Naive thymus-derived CD4-positive, alpha-beta T cell (primary cell): ENCODE measurements around the gene RGS6. TPM values are rescaled to one million over a fixed set of nuclear protein-coding genes. Genes with fewer than 3 reads are reported as not detected.

Source experiments
- ATAC-seq: fragments of 150-1000 bp; cut with Tn5 transposase; 2 replicates; pipeline ENCODE4 v1.10.0; 2021; ENCODE audit warnings: mild to moderate bottlenecking, moderate library complexity
- CTCF ChIA-PET: fragments of 350-600 bp; sonication (Branson Sonifier 250); formaldehyde crosslinking; loops from one replicate; lab custom pipeline; 2021; ENCODE audit warnings: antibody characterized with exemption; lab: Charles Lee
- POLR2A ChIA-PET: fragments of 350-600 bp; sonication (Branson Sonifier 250); formaldehyde crosslinking; loops from one replicate; lab custom pipeline; 2021; ENCODE audit warnings: antibody characterized with exemption, inconsistent platforms; lab: Charles Lee
- DNase-seq, 9 donors: peaks; one replicate each; pipeline versions ENCODE4 v3.0.0 to v3.0.0-alpha.2; 2020 to 2022; ENCODE audit warnings: mixed read lengths in 1 of 9
- H3K27ac ChIP-seq: one replicate; pipeline ENCODE4 v1.7.0; 2013; ENCODE audit warnings: mild to moderate bottlenecking, low read depth, low read length, moderate library complexity
- H3K27me3 ChIP-seq, 2 donors: one replicate each; pipeline ENCODE4 v1.7.0; 2013; ENCODE audit warnings: low read length in 2 of 2, mild to moderate bottlenecking in 2 of 2, moderate library complexity in 2 of 2; ENCODE audit not compliant: control insufficient read depth in 2 of 2, insufficient read depth in 2 of 2
- H3K36me3 ChIP-seq, 3 experiments: 1 replicate in 2 of 3; 2 replicates in 1 of 3; pipeline ENCODE4 v1.7.0; 2013; ENCODE audit warnings: low read length in 3 of 3, mild to moderate bottlenecking in 3 of 3, moderate library complexity in 1 of 3; ENCODE audit not compliant: insufficient read depth in 3 of 3, control insufficient read depth in 2 of 3
- H3K4me1 ChIP-seq, 2 donors: one replicate each; pipeline ENCODE4 v1.7.0; 2013; ENCODE audit warnings: low read length in 2 of 2, mild to moderate bottlenecking in 2 of 2, moderate library complexity in 1 of 2; ENCODE audit not compliant: control insufficient read depth in 2 of 2, insufficient read depth in 2 of 2
- H3K4me3 ChIP-seq: 2 replicates; pipeline ENCODE4 v1.7.0; 2013; ENCODE audit warnings: mild to moderate bottlenecking, low read length
- H3K9me3 ChIP-seq, 3 experiments: 1 replicate in 2 of 3; 2 replicates in 1 of 3; pipeline ENCODE4 v1.7.0; 2013; ENCODE audit warnings: low read length in 3 of 3; ENCODE audit not compliant: control insufficient read depth in 2 of 3
- H3K27ac Mint-ChIP-seq, 9 donors: one replicate each; pipeline ENCODE4 v1.8.0; 2020 to 2022; ENCODE audit warnings: mixed read lengths in 9 of 9, mild to moderate bottlenecking in 8 of 9, moderate library complexity in 5 of 9, inconsistent platforms in 2 of 9
- H3K27me3 Mint-ChIP-seq, 5 donors: one replicate each; pipeline ENCODE4 v1.8.0; 2021 to 2022; ENCODE audit warnings: mixed read lengths in 5 of 5, mild to moderate bottlenecking in 1 of 5
- H3K36me3 Mint-ChIP-seq, 5 donors: one replicate each; pipeline ENCODE4 v1.8.0; 2020 to 2022; ENCODE audit warnings: mixed read lengths in 5 of 5, mild to moderate bottlenecking in 3 of 5, inconsistent platforms in 1 of 5
- H3K4me1 Mint-ChIP-seq, 7 donors: one replicate each; pipeline ENCODE4 v1.8.0; 2020 to 2022; ENCODE audit warnings: mixed read lengths in 7 of 7, mild to moderate bottlenecking in 3 of 7, inconsistent platforms in 1 of 7
- H3K4me3 Mint-ChIP-seq, 10 donors: one replicate each; pipeline ENCODE4 v1.8.0; 2020 to 2022; ENCODE audit warnings: mild to moderate bottlenecking in 10 of 10, mixed read lengths in 10 of 10, moderate library complexity in 6 of 10, inconsistent platforms in 2 of 10
- H3K9me3 Mint-ChIP-seq, 11 donors: one replicate each; pipeline ENCODE4 v1.8.0; 2020 to 2022; ENCODE audit warnings: mixed read lengths in 11 of 11, mild to moderate bottlenecking in 4 of 11, inconsistent platforms in 1 of 11, moderate library complexity in 1 of 11
- intact Hi-C, 2 donors: fragments of 100-400 bp; cut with micrococcal nuclease; formaldehyde crosslinking; loops; one replicate each; pipeline ENCODE4 v1.15.1; 2023
- polyA plus RNA-seq, 2 donors: library from polyadenylated mRNA; unstranded; fragments of 300-500 nt; fragmentation: Illumina TruSeq; gene quantifications; one replicate each; pipeline ENCODE4 v1.2.3, GENCODE V29; 2021
- total RNA-seq, 6 experiments: library from RNA in 5 of 6; stranded (reverse) in 5 of 6; gene quantifications; 1 replicate in 5 of 6; 2 replicates in 1 of 6; pipeline ENCODE4 v1.2.3 and lab custom pipeline; 2021 to 2026

The RGS6 gene
- total and polyA plus RNA-seq, 7 experiments from 2014 or later, result 0.29 to 0.97 TPM; not detected in 5

DNA sequence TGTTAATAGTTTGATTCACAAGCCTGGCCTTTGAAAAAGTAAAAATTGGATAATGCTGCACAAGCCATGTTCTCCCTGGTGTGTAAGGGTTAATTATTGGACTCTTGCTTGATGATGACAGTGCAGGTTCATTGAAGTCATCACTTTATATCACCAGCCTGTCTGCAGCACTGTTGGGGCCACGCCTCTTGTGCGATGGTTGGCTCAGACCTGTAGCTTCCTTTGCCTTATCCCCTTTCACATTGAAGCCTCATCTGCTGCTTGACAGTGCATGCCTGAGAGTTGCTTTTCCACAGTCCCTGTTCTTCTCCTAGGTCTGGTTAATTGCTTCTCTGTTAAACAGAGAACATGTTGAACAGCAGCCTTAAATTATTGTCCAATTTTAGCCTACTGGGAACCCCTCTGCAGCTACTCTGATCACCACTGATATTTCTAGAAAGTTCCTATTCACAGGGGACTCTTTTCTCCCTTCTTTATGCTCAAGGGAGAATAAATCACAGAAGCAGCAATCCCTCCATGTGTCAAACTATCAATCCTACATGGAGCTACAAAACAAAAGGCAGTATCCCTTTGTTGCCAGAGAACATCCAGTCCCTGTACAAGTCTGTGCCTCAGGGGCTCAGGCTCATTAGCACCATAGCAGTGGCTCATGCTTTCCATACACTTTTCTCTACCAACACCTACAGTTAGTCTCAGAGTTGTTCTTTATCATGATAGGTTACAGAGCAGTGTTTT, 322.1 kb downstream of the RGS6 start:
- intact Hi-C loops, result no loop called here
- no peaks in the 10 kb centered on the region for H3K4me1 ChIP-seq
- DNase-seq (no peak), ATAC-seq (no peak)
- ChIA-PET CTCF (no interaction called here), POLR2A (no interaction called here)
- H3K27ac ChIP-seq, result no peak overlapping the region
- H3K4me3 Mint-ChIP-seq, result no peak overlapping the region
- no peaks in the 10 kb centered on the region for H3K27me3 ChIP-seq
- H3K4me3 ChIP-seq, result no peak overlapping the region
- peaks cover 0 to 4% (median 2%) of the 10 kb centered on the region in 11 donors for H3K9me3 Mint-ChIP-seq
- H3K36me3 ChIP-seq, result no peaks in the 10 kb centered on the region
- H3K4me1 Mint-ChIP-seq, result peaks cover 0 to 1% (median 0%) of the 10 kb centered on the region in 7 donors
- H3K27me3 Mint-ChIP-seq, result peaks cover 0 to 15% (median 10%) of the 10 kb centered on the region in 5 donors
- no peaks in the 10 kb centered on the region for H3K36me3 Mint-ChIP-seq
- no peaks in the 10 kb centered on the region for H3K9me3 ChIP-seq
- H3K27ac Mint-ChIP-seq, result no peak overlapping the region

DNA sequence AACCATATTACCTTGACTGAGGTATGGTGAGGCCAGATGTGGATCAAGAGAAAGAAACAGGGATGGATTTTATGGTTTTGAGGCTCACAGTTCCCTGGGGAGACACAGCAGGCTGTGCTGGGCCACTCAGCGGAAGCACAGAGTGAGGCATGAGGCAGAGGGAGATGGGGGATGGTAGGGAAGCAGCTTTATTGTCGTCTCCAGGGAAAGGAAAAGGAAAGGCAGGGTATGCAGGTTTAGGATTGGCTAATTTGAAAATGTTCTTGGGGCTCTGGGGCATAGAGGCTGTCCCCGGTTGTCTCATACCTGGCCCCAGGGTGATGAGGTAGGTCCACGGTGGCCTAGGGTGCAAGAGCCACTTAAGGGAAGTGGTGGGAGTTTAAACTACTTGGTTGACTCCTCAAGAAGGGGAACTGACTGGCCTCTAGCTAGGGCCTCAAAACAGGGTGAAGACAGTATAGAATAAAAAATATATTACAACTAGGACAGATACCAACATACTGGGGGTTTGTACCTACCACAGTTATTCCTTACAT, 322.8 kb downstream of the RGS6 start:
- DNase-seq, result no peak
- H3K27me3 Mint-ChIP-seq, result peaks cover 0 to 15% (median 6%) of the 10 kb centered on the region in 5 donors
- Histone ChIP-seq H3K27me3 (no peaks in the 10 kb centered on the region), H3K27ac (no peak overlapping the region), H3K9me3 (no peaks in the 10 kb centered on the region), H3K4me1 (no peaks in the 10 kb centered on the region), H3K36me3 (no peaks in the 10 kb centered on the region), H3K4me3 (no peak overlapping the region)
- no peak overlapping the region for H3K4me3 Mint-ChIP-seq
- peaks cover 0 to 4% (median 0%) of the 10 kb centered on the region in 11 donors for H3K9me3 Mint-ChIP-seq
- no peak for ATAC-seq
- H3K36me3 Mint-ChIP-seq, result no peaks in the 10 kb centered on the region
- no peak overlapping the region for H3K27ac Mint-ChIP-seq
- ChIA-PET POLR2A (no interaction called here), CTCF (no interaction called here)
- intact Hi-C loops, result no loop called here
- peaks cover 0 to 1% (median 0%) of the 10 kb centered on the region in 7 donors for H3K4me1 Mint-ChIP-seq

DNA sequence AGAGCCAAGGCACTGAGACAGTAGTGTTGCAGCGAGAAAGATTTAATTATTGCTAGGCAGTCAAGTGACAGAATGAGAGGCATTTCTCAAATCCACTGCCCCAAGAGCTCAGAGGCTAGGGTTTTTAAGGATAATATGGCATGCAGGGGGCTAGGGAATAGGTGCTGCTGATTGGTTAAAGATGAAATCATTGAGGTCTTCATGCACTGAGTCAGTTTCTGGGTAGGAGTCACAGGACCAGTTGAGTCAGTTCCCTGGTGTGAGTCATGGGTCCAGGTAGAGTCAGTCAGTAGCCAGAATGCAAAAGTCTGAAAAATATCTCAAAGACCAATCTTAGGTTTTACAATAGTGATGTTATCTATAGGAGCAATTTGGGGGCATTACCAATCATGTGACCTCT, 323.8 kb downstream of the RGS6 start:
- no peak overlapping the region for H3K27ac ChIP-seq
- H3K4me3 ChIP-seq, result no peak overlapping the region
- Mint-ChIP-seq H3K36me3 (no peaks in the 10 kb centered on the region), H3K27me3 (peaks cover 0 to 20% (median 9%) of the 10 kb centered on the region in 5 donors), H3K9me3 (peaks cover 0 to 8% (median 0%) of the 10 kb centered on the region in 11 donors), H3K4me3 (no peak overlapping the region), H3K4me1 (peaks cover 0 to 1% (median 0%) of the 10 kb centered on the region in 7 donors), H3K27ac (no peak overlapping the region)
- no peak for DNase-seq
- no peaks in the 10 kb centered on the region for H3K9me3 ChIP-seq
- no peaks in the 10 kb centered on the region for H3K36me3 ChIP-seq
- H3K27me3 ChIP-seq, result no peaks in the 10 kb centered on the region
- ChIA-PET POLR2A (no interaction called here), CTCF (no interaction called here)
- intact Hi-C loops, result no loop called here
- no peak for ATAC-seq
- no peaks in the 10 kb centered on the region for H3K4me1 ChIP-seq

DNA sequence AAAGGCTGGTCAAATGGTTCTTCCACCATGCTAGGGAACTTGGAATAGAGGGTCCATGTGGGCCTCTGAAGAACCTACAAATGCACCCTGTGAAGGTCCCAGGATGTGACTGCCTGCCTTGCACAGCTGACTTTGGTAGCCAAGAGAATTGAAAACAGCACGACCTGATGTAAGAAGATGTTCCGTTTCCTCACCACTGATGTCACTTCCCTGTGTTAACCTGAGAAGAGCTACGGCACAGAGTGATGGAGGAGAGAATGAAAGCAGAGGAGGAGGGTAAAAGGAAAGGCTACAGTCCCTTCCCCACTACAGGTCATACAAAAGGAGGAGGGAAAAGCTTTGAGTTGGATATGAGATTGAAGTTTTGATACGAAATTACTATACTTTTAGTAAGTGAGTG, 328.8 kb downstream of the RGS6 start:
- Mint-ChIP-seq H3K36me3 (no peaks in the 10 kb centered on the region), H3K27ac (no peak overlapping the region), H3K27me3 (peaks cover 0 to 27% (median 15%) of the 10 kb centered on the region in 5 donors), H3K9me3 (peaks cover 0 to 9% (median 3%) of the 10 kb centered on the region in 11 donors), H3K4me3 (no peak overlapping the region), H3K4me1 (no peaks in the 10 kb centered on the region)
- Histone ChIP-seq H3K36me3 (no peaks in the 10 kb centered on the region), H3K4me1 (no peaks in the 10 kb centered on the region), H3K27ac (no peak overlapping the region), H3K4me3 (no peak overlapping the region), H3K27me3 (peaks cover 0 to 2% of the 10 kb centered on the region in 2 donors), H3K9me3 (no peaks in the 10 kb centered on the region)
- DNase-seq (no peak), ATAC-seq (no peak)
- intact Hi-C loops, result no loop called here
- ChIA-PET POLR2A (no interaction called here), CTCF (no interaction called here)

DNA sequence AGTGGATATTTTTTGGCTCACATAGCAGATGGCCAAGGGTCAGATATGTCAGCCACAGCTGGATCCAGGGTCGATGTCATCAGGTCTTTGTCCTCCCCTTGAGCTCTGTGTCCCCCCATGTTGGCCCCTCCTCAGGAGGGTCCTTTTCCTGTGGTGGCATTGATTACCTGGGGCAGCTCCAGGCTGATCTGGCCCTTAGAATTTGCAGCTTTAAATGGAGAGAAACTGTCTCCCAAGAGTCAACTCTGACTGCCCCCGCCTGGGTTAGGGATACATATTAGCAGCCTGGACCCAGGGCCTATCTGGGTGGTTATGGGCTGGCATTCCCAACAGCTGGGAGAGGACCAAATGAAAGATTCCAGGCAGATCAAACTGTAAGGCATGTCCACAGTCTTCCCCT, 330.5 kb downstream of the RGS6 start:
- CTCF ChIA-PET, result no interaction called here
- no peak overlapping the region for H3K4me3 Mint-ChIP-seq
- intact Hi-C loops, result no loop called here

DNA sequence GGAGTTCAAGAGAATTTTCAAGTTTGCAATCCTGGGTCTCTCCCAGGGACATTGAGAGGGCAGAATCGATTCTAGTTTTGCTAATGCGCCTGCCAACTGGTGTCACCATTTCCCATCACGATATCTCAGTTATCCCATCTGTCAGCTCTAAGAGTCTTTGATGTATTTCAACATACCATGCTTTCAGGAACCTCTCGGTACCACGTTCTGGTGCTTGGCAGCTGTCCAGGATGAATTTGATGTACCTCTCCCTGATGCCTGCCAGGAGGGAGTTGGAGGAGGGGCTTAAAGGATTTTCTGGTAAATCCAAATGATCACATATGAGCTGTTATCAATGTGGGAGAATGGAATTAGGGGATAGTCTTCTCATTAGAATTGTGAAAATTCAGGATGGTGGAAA, 332.5 kb downstream of the RGS6 start:
- ATAC-seq, result no peak

More for the DNA sequence above, 330.5 kb downstream of the RGS6 start:
- Histone ChIP-seq H3K9me3 (no peaks in the 10 kb centered on the region), H3K4me3 (no peak overlapping the region), H3K27ac (no peak overlapping the region), H3K36me3 (no peaks in the 10 kb centered on the region), H3K4me1 (no peaks in the 10 kb centered on the region), H3K27me3 (peaks cover 0 to 2% of the 10 kb centered on the region in 2 donors)
- DNase-seq, result no peak
- no peaks in the 10 kb centered on the region for H3K4me1 Mint-ChIP-seq
- H3K27me3 Mint-ChIP-seq, result peaks cover 0 to 35% (median 15%) of the 10 kb centered on the region in 5 donors
- no peak for ATAC-seq
- POLR2A ChIA-PET, result no interaction called here
- no peaks in the 10 kb centered on the region for H3K36me3 Mint-ChIP-seq
- no peak overlapping the region for H3K27ac Mint-ChIP-seq
- H3K9me3 Mint-ChIP-seq, result peaks cover 0 to 9% (median 3%) of the 10 kb centered on the region in 11 donors

More for the DNA sequence above, 332.5 kb downstream of the RGS6 start:
- Histone ChIP-seq H3K36me3 (no peaks in the 10 kb centered on the region), H3K9me3 (no peaks in the 10 kb centered on the region), H3K4me1 (no peaks in the 10 kb centered on the region), H3K27me3 (peaks cover 0 to 2% of the 10 kb centered on the region in 2 donors), H3K4me3 (no peak overlapping the region), H3K27ac (no peak overlapping the region)
- Mint-ChIP-seq H3K4me3 (no peak overlapping the region), H3K4me1 (no peaks in the 10 kb centered on the region), H3K27me3 (peaks cover 2 to 39% (median 30%) of the 10 kb centered on the region in 5 donors), H3K9me3 (peaks cover 0 to 8% (median 3%) of the 10 kb centered on the region in 11 donors), H3K36me3 (no peaks in the 10 kb centered on the region), H3K27ac (no peak overlapping the region)
- ChIA-PET CTCF (no interaction called here), POLR2A (no interaction called here)
- DNase-seq, result no peak
- intact Hi-C loops, result no loop called here
